HCT116 (cell line): Measurements from ENCODE around the gene RPL37A. TPM values are rescaled to one million over a fixed set of nuclear protein-coding genes. Genes with fewer than 3 reads are reported as not detected.

Experiments used
- ATAC-seq: fragments of 200-7000 bp; cut with Tn5 transposase; 2 replicates; pipeline ENCODE4 v1.9.1; 2020; ENCODE audit warnings: mild to moderate bottlenecking, moderate library complexity
- BruUV-seq: library from RNA; stranded (reverse); fragments of 400-500 nt; replicated peaks from 2 replicates; lab custom pipeline; 2021; lab: Mats Ljungman, UMichigan
- CTCF ChIA-PET: fragments of 300-600 bp; sonication (Branson Sonifier 250); formaldehyde crosslinking; loops from one replicate; lab custom pipeline; 2021; ENCODE audit warnings: antibody characterized with exemption; lab: Charles Lee
- POLR2A ChIA-PET: fragments of 300-600, 350-600 bp; sonication (Branson Sonifier 250); formaldehyde crosslinking; loops from one replicate; lab custom pipeline; 2021; ENCODE audit warnings: antibody characterized with exemption; lab: Charles Lee
- RAD21 ChIA-PET, 2 experiments: fragments of 300-600 bp; sonication (Branson Sonifier 250); formaldehyde crosslinking; loops; one replicate each; lab custom pipeline; 2023; ENCODE audit warnings: low total read pairs in 2 of 2; ENCODE audit not compliant: uncharacterized antibody in 2 of 2, unreplicated experiment in 2 of 2, low non-redundant PET in 1 of 2; lab: Charles Lee
- DNase-seq: peaks from one replicate; pipeline ENCODE4 v3.0.0-alpha.2; 2010; ENCODE audit warnings: low read depth, low spot score
- H2AFZ ChIP-seq: fragments of 200-600 bp; shearing (Covaris generic), sonication (generic); 2 replicates; pipeline ENCODE4 v1.6.1; 2017; ENCODE audit warnings: low read depth, mixed run types, mixed read lengths, antibody characterized with exemption, low read length; ENCODE audit not compliant: poor library complexity, severe bottlenecking
- H3K27ac ChIP-seq: 2 replicates; pipeline ENCODE4 v1.5.1; 2012; ENCODE audit warnings: low read depth, low read length
- H3K27me3 ChIP-seq: fragments of 200-600 bp; sonication (generic); 2 replicates; pipeline ENCODE4 v1.6.1; 2016; ENCODE audit warnings: mixed run types, low read length, mixed read lengths; ENCODE audit not compliant: insufficient read depth
- H3K36me3 ChIP-seq, 2 experiments: fragments of 200-500 bp in 1 of 2; fragments of 200-600 bp in 1 of 2; sonication (Bioruptor generic) in 1 of 2; sonication (generic) in 1 of 2; 2 replicates each; pipeline versions ENCODE4 v1.5.1 to v1.6.1; 2014 to 2016; ENCODE audit warnings: low read length in 2 of 2, inconsistent platforms in 1 of 2, mixed read lengths in 1 of 2, mixed run types in 1 of 2; ENCODE audit not compliant: insufficient read depth in 2 of 2, control insufficient read depth in 1 of 2
- H3K4me1 ChIP-seq, 2 experiments: fragments of 200-600 bp in 1 of 2; sonication (generic) in 1 of 2; 2 replicates each; pipeline versions ENCODE4 v1.5.1 to v1.6.1; 2012 to 2017; ENCODE audit warnings: low read length in 2 of 2, inconsistent platforms in 1 of 2, mild to moderate bottlenecking in 1 of 2, mixed read lengths in 1 of 2, mixed run types in 1 of 2, moderate library complexity in 1 of 2; ENCODE audit not compliant: insufficient read depth in 2 of 2, control insufficient read depth in 1 of 2
- H3K4me2 ChIP-seq: fragments of 200-600 bp; sonication (generic); 2 replicates; pipeline ENCODE4 v1.6.1; 2017; ENCODE audit warnings: mixed run types, low read length, mixed read lengths
- H3K4me3 ChIP-seq, 2 experiments: fragments of 200-600 bp in 1 of 2; sonication (generic) in 1 of 2; replicated peaks in 1 of 2; 2 replicates each; pipeline ENCODE4 v1.5.1; 2011 to 2016; ENCODE audit warnings: low read length in 2 of 2, control low read depth in 1 of 2, low read depth in 1 of 2, mild to moderate bottlenecking in 1 of 2, mixed read lengths in 1 of 2, mixed run types in 1 of 2
- H3K79me2 ChIP-seq: fragments of 200-600 bp; sonication (generic); 2 replicates; pipeline ENCODE4 v1.6.1; 2017; ENCODE audit warnings: mild to moderate bottlenecking, mixed run types, low read length, moderate library complexity, mixed read lengths; ENCODE audit not compliant: insufficient read depth
- H3K9ac ChIP-seq: fragments of 200-600 bp; sonication (generic); 2 replicates; pipeline ENCODE4 v1.6.1; 2016; ENCODE audit warnings: low read length, mixed read lengths
- H3K9me2 ChIP-seq: fragments of 200-600 bp; sonication (generic), shearing (Covaris generic); 2 replicates; pipeline ENCODE4 v1.6.1; 2017; ENCODE audit warnings: mixed run types, mild to moderate bottlenecking, moderate library complexity; ENCODE audit not compliant: insufficient read depth
- H3K9me3 ChIP-seq, 2 experiments: fragments of 200-500 bp in 1 of 2; fragments of 200-600 bp in 1 of 2; sonication (Bioruptor generic) in 1 of 2; sonication (generic) in 1 of 2; 2 replicates each; pipeline ENCODE4 v1.6.1; 2014 to 2017; ENCODE audit warnings: low read length in 2 of 2, mixed read lengths in 2 of 2, inconsistent platforms in 1 of 2, low read depth in 1 of 2, mild to moderate bottlenecking in 1 of 2, mixed run types in 1 of 2, moderate library complexity in 1 of 2; ENCODE audit not compliant: control insufficient read depth in 1 of 2, insufficient read depth in 1 of 2
- H4K20me1 ChIP-seq: fragments of 200-600 bp; sonication (generic), shearing (Covaris generic); 2 replicates; pipeline ENCODE4 v1.6.1; 2017; ENCODE audit warnings: mixed run types, mild to moderate bottlenecking, moderate library complexity; ENCODE audit not compliant: insufficient read depth
- CBX3 ChIP-seq: IDR thresholded peaks from 2 replicates; pipeline ENCODE4 v1.6.1; 2012; ENCODE audit warnings: low read depth
- CTCF ChIP-seq, 3 experiments: fragments of 200-600 bp in 1 of 3; sonication (generic) in 1 of 3; IDR thresholded peaks in 2 of 3; conservative IDR thresholded peaks in 1 of 3; 2 replicates each; pipeline ENCODE4 v1.5.1; 2012 to 2017; ENCODE audit warnings: low read depth in 2 of 3, low read length in 2 of 3, antibody characterized with exemption in 1 of 3, borderline replicate concordance in 1 of 3, control low read depth in 1 of 3, mild to moderate bottlenecking in 1 of 3, mixed read lengths in 1 of 3, mixed run types in 1 of 3, moderate library complexity in 1 of 3; ENCODE audit not compliant: insufficient read depth in 1 of 3
- ELF1 ChIP-seq: IDR thresholded peaks from 2 replicates; pipeline ENCODE4 v1.6.1; 2012; ENCODE audit warnings: low read depth, borderline replicate concordance
- EZH2 ChIP-seq: fragments of 200-600 bp; sonication (generic); IDR thresholded peaks from 2 replicates; pipeline ENCODE4 v1.6.1; 2017; ENCODE audit warnings: antibody characterized with exemption, mixed run types
- EZH2phosphoT487 ChIP-seq: fragments of 200-600 bp; IDR thresholded peaks from 2 replicates; pipeline ENCODE4 v1.6.1; 2018; ENCODE audit warnings: antibody characterized with exemption, borderline replicate concordance
- MAX ChIP-seq: IDR thresholded peaks from 2 replicates; pipeline ENCODE4 v1.6.1; 2012
- POLR2A ChIP-seq: IDR thresholded peaks from 2 replicates; pipeline ENCODE4 v1.7.0; 2011; ENCODE audit warnings: borderline replicate concordance; ENCODE audit not compliant: insufficient read depth, insufficient read length; ENCODE audit errors: extremely low read depth
- REST ChIP-seq: IDR thresholded peaks from 2 replicates; pipeline ENCODE4 v1.6.1; 2012; ENCODE audit warnings: low read depth
- SIN3A ChIP-seq: IDR thresholded peaks from 2 replicates; pipeline ENCODE4 v1.6.1; 2012; ENCODE audit warnings: low read depth
- TCF7L2 ChIP-seq: IDR thresholded peaks from 2 replicates; pipeline ENCODE4 v1.7.0; 2011; ENCODE audit warnings: borderline replicate concordance, inconsistent platforms; ENCODE audit not compliant: insufficient read depth, insufficient read length; ENCODE audit errors: extremely low read depth
- YY1 ChIP-seq: IDR thresholded peaks from 2 replicates; pipeline ENCODE4 v1.6.1; 2011; ENCODE audit warnings: low read length, low read depth, moderate library complexity, mild to moderate bottlenecking; ENCODE audit not compliant: insufficient replicate concordance; ENCODE audit errors: extremely low read depth
- ZFX ChIP-seq: fragments of 450-650 bp; IDR thresholded peaks from 2 replicates; pipeline ENCODE4 v1.6.1; 2017
- ZNF274 ChIP-seq: fragments of 200-500 bp; sonication (Bioruptor generic); IDR thresholded peaks from 2 replicates; pipeline ENCODE4 v1.6.1; 2014; ENCODE audit warnings: mild to moderate bottlenecking, low read depth, low read length, inconsistent platforms
- intact Hi-C: fragments of 100-400 bp; cut with micrococcal nuclease; formaldehyde crosslinking; loops from 2 replicates; pipeline ENCODE4 v1.10.0; 2022
- total RNA-seq: library from RNA; stranded (reverse); gene quantifications from one replicate; pipeline ENCODE4 v1.2.1, GENCODE V29; 2021; ENCODE audit not compliant: unreplicated experiment

The RPL37A gene
- total RNA-seq, 1 experiment from 2014 or later, result 3,018 TPM

GRCh38 chr2:216475767-216476166 is 22.9 kb upstream of the RPL37A start (continued):
- TF ChIP-seq REST (no peak), SIN3A (no peak)

GRCh38 chr2:216477283-216478035 is 21.2 kb upstream of the RPL37A start:
- no TSS peak for BruUV-seq
- H3K4me3 ChIP-seq, result no peak overlapping the region
- H3K4me2 ChIP-seq, result peak overlapping the region; percentile 33; the same call in 1 of the 2 replicates
- CTCF ChIA-PET, result no interaction called here
- ATAC-seq, result no peak
- H2AFZ ChIP-seq, result no peak overlapping the region
- H4K20me1 ChIP-seq, result no peaks in the 10 kb centered on the region
- intact Hi-C loops, result no loop called here
- 0 out of 2 replicates have a peak overlapping the region, but pooled peaks have one; percentile 5 for H3K9ac ChIP-seq
- no peaks in the 10 kb centered on the region for H3K9me3 ChIP-seq
- peaks cover 0 to 14% of the 10 kb centered on the region in 2 experiments; a peak in 2 of 4 replicates for H3K4me1 ChIP-seq
- H3K36me3 ChIP-seq, result 0 out of 4 replicates have a peak, but pooled peaks cover 0 to 3% of the 10 kb centered on the region in 2 experiments
- POLR2A ChIA-PET, result no interaction called here
- TF ChIP-seq SIN3A (no peak), POLR2A (no peak), ELF1 (no peak), CTCF (IDR thresholded peaks at IDR 0.05 in 2 of 3, conservative IDR thresholded peaks at IDR 0.05 in 1 of 3; ENCODE audit: borderline replicate concordance in 1 of 3, insufficient read depth in 1 of 3, low read depth in 2 of 3, low read length in 2 of 3) (no peak), EZH2 (no peak), MAX (no peak), YY1 (no peak), TCF7L2 (no peak), CBX3 (no peak), ZNF274 (no peak), EZH2phosphoT487 (no peak), ZFX (no peak)
- TF ChIP-seq, all 23 proteins: peak for 0
- no peaks in the 10 kb centered on the region for H3K79me2 ChIP-seq
- H3K9me2 ChIP-seq, result no peaks in the 10 kb centered on the region
- no peaks in the 10 kb centered on the region for H3K27me3 ChIP-seq
- RAD21 ChIA-PET, result no interaction called here
- H3K27ac ChIP-seq, result no peak overlapping the region
- DNase-seq, result no peak
